ENCODE measurements around the gene CNPY4.

CNPY4 gene

DNA sequence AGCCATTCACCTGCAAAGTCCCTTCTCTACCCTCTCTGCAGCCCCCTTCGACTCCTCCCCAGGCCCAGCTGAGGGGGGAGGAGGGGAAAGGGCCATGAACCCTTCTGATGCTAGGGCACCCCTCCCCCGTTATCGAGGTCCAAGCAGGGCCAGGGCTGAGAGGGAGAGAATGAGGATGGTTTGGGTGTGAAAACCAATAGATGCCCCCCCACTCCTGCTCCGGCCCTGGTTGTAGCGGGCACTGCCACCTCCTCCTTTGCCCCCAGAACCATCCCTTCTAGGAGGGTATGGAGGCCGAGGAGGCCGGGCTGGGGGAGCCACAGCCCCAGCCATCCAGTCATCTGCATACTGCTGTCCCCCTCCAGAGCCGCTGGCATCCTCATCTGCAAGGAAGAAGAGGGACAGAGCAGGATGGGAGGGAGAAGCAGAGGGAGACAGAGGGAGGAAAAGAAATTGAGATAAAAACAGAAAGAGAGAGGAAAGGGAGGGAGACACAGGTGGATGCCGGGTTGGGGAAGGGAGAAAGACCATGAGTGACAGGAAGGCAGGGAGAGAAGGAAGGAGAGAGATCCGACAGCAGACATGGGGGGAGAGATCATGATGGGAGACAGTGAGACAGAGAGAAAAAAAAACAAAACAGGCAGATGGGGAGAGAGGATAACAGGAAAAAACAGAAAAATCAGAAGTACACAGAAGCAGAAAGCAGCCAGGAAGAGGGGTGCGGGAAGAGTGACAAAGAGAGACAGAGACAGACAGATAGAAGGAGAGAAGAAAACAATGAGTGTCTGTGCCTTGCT, 50.9 kb downstream of the CNPY4 start:
- no peak for DNase-seq

DNA sequence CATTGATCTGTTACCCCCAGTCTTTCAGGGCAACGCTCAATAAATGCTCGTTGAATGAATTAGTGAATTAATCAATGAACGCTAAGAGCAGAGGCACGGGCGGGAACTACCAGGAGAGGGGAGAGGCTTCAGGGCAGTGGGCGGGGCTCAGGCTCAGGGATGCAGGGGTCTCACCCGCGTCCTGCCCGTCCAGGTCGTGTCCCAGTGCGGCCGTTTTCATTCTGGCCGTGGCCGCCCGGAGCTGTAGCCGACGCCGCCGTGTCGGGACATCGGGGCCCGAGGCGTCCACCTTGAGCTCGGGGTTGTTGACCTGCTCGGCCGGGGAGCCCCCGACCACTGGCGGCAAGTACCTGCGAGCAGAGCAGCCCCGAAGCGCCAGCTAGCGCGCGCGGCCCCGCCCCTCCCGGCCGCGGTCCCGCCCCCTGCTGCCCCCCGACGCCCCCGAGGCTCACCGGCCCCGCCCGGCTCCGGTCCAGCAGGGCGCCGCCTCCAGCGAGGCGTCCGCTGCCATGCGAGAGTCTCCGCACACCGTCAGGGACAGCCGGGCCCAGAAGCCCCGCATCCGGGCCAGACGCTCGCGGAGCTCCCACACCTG, 51.8 kb downstream of the CNPY4 start:
- no peak for DNase-seq

GRCh38 chr7:100171840-100172239, 52.4 kb downstream of the CNPY4 start:
- DNase-seq: no peak

DNA sequence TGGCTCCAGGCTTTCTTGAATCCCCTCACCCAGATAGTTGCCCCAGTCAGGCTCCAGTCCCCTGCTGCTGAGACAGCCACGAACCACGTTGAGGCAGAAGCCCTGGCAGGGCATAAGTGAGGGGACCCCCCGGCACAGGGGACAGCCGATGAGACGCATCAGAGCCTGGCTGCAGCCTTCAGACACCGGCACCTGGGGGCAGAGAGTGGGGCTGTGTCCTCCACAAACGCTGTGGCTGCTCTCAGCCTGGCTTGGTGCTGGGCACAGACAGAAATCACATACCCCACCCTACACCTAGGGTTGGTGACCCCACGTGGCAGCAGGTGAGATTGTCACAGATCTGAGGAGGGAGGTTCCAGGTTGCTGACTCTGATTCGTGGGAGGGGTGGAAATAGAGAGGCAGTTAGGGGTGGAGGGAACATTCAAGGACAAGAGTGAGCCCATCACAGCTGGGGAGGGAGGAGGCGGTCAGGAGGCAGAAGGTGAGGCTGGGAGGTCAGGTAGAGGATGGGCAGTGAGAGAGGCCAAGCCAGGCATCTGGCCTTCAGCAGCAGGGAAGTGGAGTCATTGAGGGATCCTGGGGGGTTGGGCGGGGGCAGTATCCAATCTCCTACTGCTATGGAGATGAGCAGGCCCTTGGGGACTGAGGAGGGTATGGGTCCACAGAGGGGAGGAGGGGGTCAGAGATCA, 54.5 kb downstream of the CNPY4 start:
- no peak for DNase-seq

GRCh38 chr7:100174582-100174981, 55.1 kb downstream of the CNPY4 start:
- DNase-seq: no peak
